ENCODE measurements around the gene SAMD4B.
"Not testable (repeated sequence)": the region's sequence is repeated elsewhere in the genome, so short reads cannot be mapped to it uniquely, and the experiment has no call there.

SAMD4B gene

GRCh38 chr19:39332293-39332692 is 9.9 kb upstream of the SAMD4B start:
- Mint-ChIP-seq H3K27ac (ENCODE audit: low read depth) (no peak overlapping the region), H3K27me3 (no peaks in the 10 kb centered on the region), H3K9me3 (no peaks in the 10 kb centered on the region), H3K36me3 (ENCODE audit: insufficient read depth) (peaks cover 53% of the 10 kb centered on the region), H3K4me1 (peaks cover 53% of the 10 kb centered on the region), H3K4me3 (no peak overlapping the region)
- ATAC-seq (replicated peaks; ENCODE audit: extremely low read depth, poor library complexity, severe bottlenecking): no peak
- no peak for DNase-seq (ENCODE audit: low spot score in 2 of 2)

- H3K4me1 Mint-ChIP-seq: peaks cover 56% of the 10 kb centered on the region
- not testable (repeated sequence) for H3K27me3 Mint-ChIP-seq; DNase-seq (ENCODE audit: low spot score in 2 of 2); ATAC-seq (replicated peaks; ENCODE audit: extremely low read depth, poor library complexity, severe bottlenecking); H3K27ac Mint-ChIP-seq (ENCODE audit: low read depth); H3K9me3 Mint-ChIP-seq
- peaks cover 51% of the 10 kb centered on the region for H3K36me3 Mint-ChIP-seq (ENCODE audit: insufficient read depth)
- H3K4me3 Mint-ChIP-seq: peak overlapping the region; percentile 95
Measured at GRCh38 chr19:39332738-39333137, 9.5 kb upstream of the SAMD4B start.

- DNase-seq (ENCODE audit: low spot score in 2 of 2) (no peak), ATAC-seq (replicated peaks; ENCODE audit: extremely low read depth, poor library complexity, severe bottlenecking) (no peak)
- Mint-ChIP-seq H3K36me3 (ENCODE audit: insufficient read depth) (peaks cover 46% of the 10 kb centered on the region), H3K4me3 (peak overlapping the region; percentile 95), H3K27me3 (no peaks in the 10 kb centered on the region), H3K27ac (ENCODE audit: low read depth) (no peak overlapping the region), H3K9me3 (no peaks in the 10 kb centered on the region), H3K4me1 (peaks cover 55% of the 10 kb centered on the region)
Measured at GRCh38 chr19:39333507-39333906, 8.7 kb upstream of the SAMD4B start.

DNA sequence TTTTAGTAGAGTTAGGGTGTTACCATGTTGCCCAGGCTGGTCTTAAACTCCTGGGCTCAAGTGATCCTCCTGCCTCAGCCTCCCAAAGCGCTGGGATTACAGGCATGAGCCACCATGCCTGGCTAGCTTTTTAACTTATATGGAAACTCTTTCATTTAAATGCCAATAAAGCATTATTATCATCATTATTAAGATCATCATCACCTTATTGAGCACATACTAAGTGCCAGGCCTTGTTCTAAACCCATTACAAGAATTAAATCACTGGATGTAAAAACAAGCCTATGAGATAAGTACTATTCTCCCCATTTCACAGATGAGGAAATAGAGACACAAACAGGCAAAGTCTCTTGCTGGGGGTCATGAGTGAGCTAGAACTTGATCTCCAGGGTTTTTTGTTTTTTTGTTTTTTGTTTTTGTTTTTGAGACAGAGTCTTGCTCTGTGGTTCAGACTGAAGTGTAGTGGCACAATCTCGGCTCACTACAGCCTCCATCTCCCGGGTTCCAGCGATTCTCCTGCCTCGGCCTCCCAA is 7.7 kb upstream of the SAMD4B start:
- Mint-ChIP-seq H3K27ac (ENCODE audit: low read depth) (peak overlapping the region; percentile 93), H3K4me3 (peak overlapping the region; percentile 95), H3K4me1 (peaks cover 46% of the 10 kb centered on the region), H3K27me3 (no peaks in the 10 kb centered on the region), H3K36me3 (ENCODE audit: insufficient read depth) (peaks cover 39% of the 10 kb centered on the region), H3K9me3 (no peaks in the 10 kb centered on the region)
- no peak for DNase-seq (ENCODE audit: low spot score in 2 of 2)
- ATAC-seq (replicated peaks; ENCODE audit: extremely low read depth, poor library complexity, severe bottlenecking): no peak

- H3K4me3 Mint-ChIP-seq: peak overlapping the region; percentile 95
- peaks cover 41% of the 10 kb centered on the region for H3K4me1 Mint-ChIP-seq
- no peak for DNase-seq (ENCODE audit: low spot score in 2 of 2)
- H3K27me3 Mint-ChIP-seq: no peaks in the 10 kb centered on the region
- ATAC-seq (replicated peaks; ENCODE audit: extremely low read depth, poor library complexity, severe bottlenecking): peak; percentile 48
- H3K27ac Mint-ChIP-seq (ENCODE audit: low read depth): peak overlapping the region; percentile 93
- H3K36me3 Mint-ChIP-seq (ENCODE audit: insufficient read depth): peaks cover 37% of the 10 kb centered on the region
- no peaks in the 10 kb centered on the region for H3K9me3 Mint-ChIP-seq
Measured at GRCh38 chr19:39335168-39335548, 7.1 kb upstream of the SAMD4B start.

- ATAC-seq (replicated peaks; ENCODE audit: extremely low read depth, poor library complexity, severe bottlenecking): no peak
- DNase-seq (ENCODE audit: low spot score in 2 of 2): no peak
- no peaks in the 10 kb centered on the region for H3K27me3 Mint-ChIP-seq
- no peaks in the 10 kb centered on the region for H3K9me3 Mint-ChIP-seq
- peaks cover 30% of the 10 kb centered on the region for H3K36me3 Mint-ChIP-seq (ENCODE audit: insufficient read depth)
- H3K4me1 Mint-ChIP-seq: peaks cover 47% of the 10 kb centered on the region
- H3K27ac Mint-ChIP-seq (ENCODE audit: low read depth): peak overlapping the region; percentile 93
- peak overlapping the region; percentile 95 for H3K4me3 Mint-ChIP-seq
Measured at GRCh38 chr19:39336483-39336882, 5.7 kb upstream of the SAMD4B start.

DNA sequence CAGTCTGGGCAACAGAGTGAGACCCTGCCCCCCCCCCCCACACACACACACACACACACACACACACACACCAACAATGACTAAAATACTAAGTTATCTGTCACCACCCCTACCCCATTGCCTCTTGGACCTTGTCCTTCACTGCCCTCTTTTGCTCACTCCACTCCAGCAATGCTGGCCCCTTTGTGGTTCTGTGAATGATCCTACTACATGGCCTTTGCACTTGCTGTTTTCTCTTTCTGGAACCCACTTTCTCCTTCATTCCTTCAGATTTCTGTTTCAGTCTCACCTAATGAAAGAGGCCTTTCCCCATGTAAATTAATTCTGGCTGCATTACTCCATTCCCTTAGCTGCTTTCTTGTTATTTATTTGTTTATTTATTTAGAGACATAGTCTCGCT is 2.5 kb upstream of the SAMD4B start:
- no peak for ATAC-seq (replicated peaks; ENCODE audit: extremely low read depth, poor library complexity, severe bottlenecking)

DNA sequence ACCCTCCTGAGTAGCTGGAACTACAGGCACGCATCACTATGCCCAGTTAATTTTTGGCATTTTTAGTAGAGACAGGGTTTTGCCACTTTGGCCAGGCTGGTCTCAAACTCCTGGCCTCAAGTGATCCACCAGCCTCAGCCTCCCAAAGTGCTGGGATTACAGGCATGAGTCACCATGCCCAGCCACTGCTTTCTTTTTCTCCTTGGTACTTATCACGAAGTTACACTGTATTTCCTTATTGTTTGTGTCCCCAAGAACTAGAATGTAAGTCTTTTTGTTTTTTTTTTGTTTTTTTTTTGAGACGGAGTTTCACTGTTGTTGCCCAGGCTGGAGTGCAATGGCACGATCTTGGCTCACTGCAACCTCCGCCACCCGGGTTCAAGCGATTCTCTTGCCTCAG is 2.1 kb upstream of the SAMD4B start:
- Mint-ChIP-seq H3K4me3 (peak overlapping the region; percentile 98), H3K36me3 (ENCODE audit: insufficient read depth) (peaks cover 29% of the 10 kb centered on the region), H3K4me1 (peaks cover 63% of the 10 kb centered on the region)
- not testable (repeated sequence) for ATAC-seq (replicated peaks; ENCODE audit: extremely low read depth, poor library complexity, severe bottlenecking); H3K27ac Mint-ChIP-seq (ENCODE audit: low read depth); H3K9me3 Mint-ChIP-seq; H3K27me3 Mint-ChIP-seq; DNase-seq (ENCODE audit: low spot score in 2 of 2)

More for the DNA sequence above, 2.5 kb upstream of the SAMD4B start:
- Mint-ChIP-seq H3K4me1 (peaks cover 62% of the 10 kb centered on the region), H3K27ac (ENCODE audit: low read depth) (no peak overlapping the region), H3K27me3 (no peaks in the 10 kb centered on the region), H3K9me3 (no peaks in the 10 kb centered on the region), H3K36me3 (ENCODE audit: insufficient read depth) (peaks cover 31% of the 10 kb centered on the region), H3K4me3 (no peak overlapping the region)
- no peak for DNase-seq (ENCODE audit: low spot score in 2 of 2)

DNA sequence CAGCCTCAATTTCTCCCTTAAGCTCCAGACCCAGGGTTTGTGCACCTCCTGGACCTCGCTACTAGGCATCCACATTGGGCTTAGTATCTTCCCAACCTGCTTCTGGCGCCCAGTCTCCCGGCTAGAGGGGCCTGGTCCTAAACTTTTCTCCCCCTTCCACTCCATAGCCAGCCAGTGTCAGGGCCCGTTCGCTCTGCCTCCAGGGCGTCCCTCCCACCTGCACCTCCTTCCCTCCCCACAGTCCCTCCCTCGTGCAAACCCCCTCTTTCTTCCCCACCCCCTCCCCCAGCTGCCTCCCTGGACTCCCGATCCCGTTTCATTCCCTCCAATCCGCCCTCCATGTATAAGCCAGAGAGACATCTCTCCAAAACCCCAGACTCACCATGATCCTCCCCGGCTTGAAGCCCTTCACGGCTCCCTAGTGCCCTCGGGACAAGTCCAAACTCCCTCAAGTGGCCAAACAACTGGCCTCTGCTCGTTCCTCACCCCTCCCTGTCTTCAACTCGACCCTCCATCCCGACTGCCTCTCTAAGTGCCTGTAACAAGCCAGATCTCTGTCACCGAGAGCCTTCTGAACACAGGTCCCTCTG is 997 bp upstream of the SAMD4B start:
- Mint-ChIP-seq H3K27me3 (no peaks in the 10 kb centered on the region), H3K36me3 (ENCODE audit: insufficient read depth) (peaks cover 23% of the 10 kb centered on the region), H3K9me3 (no peaks in the 10 kb centered on the region), H3K4me1 (peaks cover 61% of the 10 kb centered on the region), H3K4me3 (peak overlapping the region; percentile 98), H3K27ac (ENCODE audit: low read depth) (peak overlapping the region; percentile 94)
- no peak for DNase-seq (ENCODE audit: low spot score in 2 of 2)
- ATAC-seq (replicated peaks; ENCODE audit: extremely low read depth, poor library complexity, severe bottlenecking): no peak

DNA sequence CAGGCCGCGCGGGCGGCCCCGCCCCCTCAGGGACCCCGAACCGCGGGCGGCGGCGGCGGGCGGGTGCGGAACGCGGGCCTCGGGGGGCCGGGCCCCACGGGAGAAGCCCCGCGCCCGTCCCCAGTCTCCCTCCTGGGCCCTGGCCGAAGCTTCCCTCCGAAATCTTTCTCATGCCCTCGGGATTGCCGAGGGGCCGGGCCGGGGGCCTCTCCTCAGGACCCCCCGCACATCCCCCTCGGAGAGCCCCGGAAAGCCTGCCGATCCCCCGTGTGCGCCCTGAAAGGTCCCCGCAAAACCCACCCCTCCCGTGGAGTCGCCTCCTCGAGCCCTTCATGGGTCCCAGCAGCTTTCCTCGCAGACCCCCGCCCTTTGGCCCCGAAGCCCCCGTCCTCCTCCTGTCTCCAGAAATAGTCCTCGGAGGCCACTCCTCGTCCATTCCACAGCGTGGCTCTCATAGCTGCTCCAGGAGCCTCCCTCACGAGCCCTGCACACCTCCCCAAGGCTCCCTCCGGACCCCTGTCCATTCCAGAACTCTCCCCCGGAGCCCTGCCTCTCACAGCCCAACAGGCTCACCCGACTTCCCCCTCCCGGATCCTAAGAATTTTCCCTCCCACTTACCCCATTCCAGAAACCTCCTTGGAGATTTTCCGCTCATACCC is 555 bp downstream of the SAMD4B start:
- Mint-ChIP-seq H3K9me3 (no peaks in the 10 kb centered on the region), H3K36me3 (ENCODE audit: insufficient read depth) (peaks cover 26% of the 10 kb centered on the region), H3K4me3 (peak overlapping the region; percentile 83), H3K27ac (ENCODE audit: low read depth) (peak overlapping the region; percentile 94), H3K4me1 (peaks cover 60% of the 10 kb centered on the region), H3K27me3 (no peaks in the 10 kb centered on the region)
- no peak for DNase-seq (ENCODE audit: low spot score in 2 of 2)
- no peak for ATAC-seq (replicated peaks; ENCODE audit: extremely low read depth, poor library complexity, severe bottlenecking)

DNA sequence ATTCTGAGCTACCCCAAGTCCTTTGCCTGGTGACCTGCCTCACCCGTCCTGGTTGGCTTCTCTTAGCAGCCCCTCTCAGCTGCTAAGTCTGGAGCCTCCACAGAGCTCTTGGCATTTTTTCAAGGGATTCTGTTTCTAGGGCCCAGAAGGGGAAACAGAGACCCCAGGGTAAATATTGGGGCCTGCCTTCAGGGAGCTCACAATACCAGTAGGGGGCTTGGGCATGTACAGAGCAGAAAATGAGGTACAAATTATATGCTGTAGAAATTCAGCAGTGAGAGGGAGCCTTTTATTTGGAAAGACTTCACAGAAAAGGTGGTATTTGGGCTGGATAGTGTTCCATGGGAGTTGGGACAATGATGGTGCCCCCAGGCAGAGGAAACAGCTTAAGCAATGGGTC is 3.7 kb downstream of the SAMD4B start:
- Mint-ChIP-seq H3K27ac (ENCODE audit: low read depth) (peak overlapping the region; percentile 94), H3K36me3 (ENCODE audit: insufficient read depth) (peaks cover 29% of the 10 kb centered on the region), H3K4me1 (peaks cover 59% of the 10 kb centered on the region), H3K4me3 (no peak overlapping the region), H3K9me3 (no peaks in the 10 kb centered on the region), H3K27me3 (no peaks in the 10 kb centered on the region)
- no peak for DNase-seq (ENCODE audit: low spot score in 2 of 2)
- ATAC-seq (replicated peaks; ENCODE audit: extremely low read depth, poor library complexity, severe bottlenecking): no peak

GRCh38 chr19:39347332-39348164 is 5.3 kb downstream of the SAMD4B start:
- Mint-ChIP-seq H3K36me3 (ENCODE audit: insufficient read depth) (peaks cover 28% of the 10 kb centered on the region), H3K4me1 (peaks cover 50% of the 10 kb centered on the region), H3K27ac (ENCODE audit: low read depth) (peak overlapping the region; percentile 30), H3K4me3 (no peak overlapping the region), H3K9me3 (no peaks in the 10 kb centered on the region), H3K27me3 (no peaks in the 10 kb centered on the region)
- DNase-seq (ENCODE audit: low spot score in 2 of 2) (no peak), ATAC-seq (replicated peaks; ENCODE audit: extremely low read depth, poor library complexity, severe bottlenecking) (no peak)

All from central memory CD8-positive, alpha-beta T cell (primary cell).